Endodermal cell (in vitro differentiated cells): ENCODE data around the gene CD200R1. TPM values are rescaled to one million over a fixed set of nuclear protein-coding genes. Genes with fewer than 3 reads are reported as not detected.
A peak's percentile ranks its signal among the peaks of the same experiment; 100 is the strongest.

Experiments used
- DNase-seq: peaks from one replicate; pipeline ENCODE4 v3.0.0-alpha.2; 2017
- H3K27ac ChIP-seq: 2 replicates; pipeline ENCODE4 v1.5.1; 2013; ENCODE audit warnings: mild to moderate bottlenecking, low read depth, low read length, moderate library complexity
- H3K27me3 ChIP-seq: 2 replicates; pipeline ENCODE4 v1.6.1; 2013; ENCODE audit warnings: mild to moderate bottlenecking, low read length, moderate library complexity; ENCODE audit not compliant: insufficient read depth, control insufficient read depth, poor library complexity, severe bottlenecking
- H3K36me3 ChIP-seq: 2 replicates; pipeline ENCODE4 v1.7.0; 2013; ENCODE audit warnings: mild to moderate bottlenecking, low read length, moderate library complexity; ENCODE audit not compliant: control insufficient read depth, insufficient read depth
- H3K4me1 ChIP-seq: one replicate; pipeline ENCODE4 v1.7.0; 2013; ENCODE audit warnings: low read length; ENCODE audit not compliant: control insufficient read depth, insufficient read depth
- H3K4me3 ChIP-seq: 2 replicates; pipeline ENCODE4 v1.5.1; 2013; ENCODE audit warnings: mild to moderate bottlenecking, low read length, moderate library complexity
- H3K9ac ChIP-seq: 2 replicates; pipeline ENCODE4 v1.6.1; 2013; ENCODE audit warnings: mild to moderate bottlenecking, low read length, moderate library complexity; ENCODE audit not compliant: poor library complexity, severe bottlenecking; ENCODE audit errors: extremely low read depth
- H3K9me3 ChIP-seq: 2 replicates; pipeline ENCODE4 v1.6.1; 2013; ENCODE audit warnings: mild to moderate bottlenecking, low read length, moderate library complexity; ENCODE audit not compliant: control insufficient read depth
- H3K27ac Mint-ChIP-seq: 2 replicates; pipeline ENCODE4 v1.8.0; 2020; ENCODE audit warnings: mixed read lengths
- H3K27me3 Mint-ChIP-seq: 2 replicates; pipeline ENCODE4 v1.8.0; 2021; ENCODE audit warnings: mild to moderate bottlenecking, mixed read lengths; ENCODE audit not compliant: insufficient read depth
- H3K36me3 Mint-ChIP-seq: 2 replicates; pipeline ENCODE4 v1.8.0; 2020; ENCODE audit warnings: low read depth, mixed read lengths
- H3K4me1 Mint-ChIP-seq: 2 replicates; pipeline ENCODE4 v1.8.0; 2020; ENCODE audit warnings: mixed read lengths
- H3K4me3 Mint-ChIP-seq: 2 replicates; pipeline ENCODE4 v1.8.0; 2020; ENCODE audit warnings: mild to moderate bottlenecking, moderate library complexity, mixed read lengths
- H3K9me3 Mint-ChIP-seq: 2 replicates; pipeline ENCODE4 v1.8.0; 2020; ENCODE audit warnings: mild to moderate bottlenecking, mixed read lengths
- CTCF ChIP-seq: fragments of 200-600 bp; sonication (generic); conservative IDR thresholded peaks from 2 replicates; pipeline ENCODE4 v1.5.0; 2021; ENCODE audit warnings: antibody characterized with exemption, mild to moderate bottlenecking
- WGBS, 2 experiments: methylation state at CpG; one replicate each; pipeline versions ENCODE4 v1.1.5 to v1.1.7; 2013; ENCODE audit warnings: missing lambda C conversion rate in 2 of 2, mixed read lengths in 1 of 2; ENCODE audit not compliant: insufficient coverage in 1 of 2, insufficient read length in 1 of 2; 5-methylcytosine and 5-hydroxymethylcytosine counted together
- total RNA-seq, 2 donors: library from RNA; stranded (reverse); fragmentation: NEBNext Ultra II Directional in 1 of 2; extraction: Animal tissue kit (Norgen Biotek cat#: 25700) in 1 of 2; gene quantifications; 2 replicates in 1 of 2; 3 replicates in 1 of 2; pipeline ENCODE4 v1.2.1, GENCODE V29; 2021

Gene CD200R1
- total RNA-seq, 2 donors from 2014 or later, result 1.1 TPM; not detected in 1

GRCh38 chr3:113006359-113007056 is 31.6 kb upstream of the CD200R1 start:
- no peaks in the 10 kb centered on the region for H3K9me3 Mint-ChIP-seq
- H3K27ac Mint-ChIP-seq, result no peak overlapping the region
- TF ChIP-seq CTCF, result no peak
- Histone ChIP-seq H3K4me3 (no peak overlapping the region), H3K9me3 (no peaks in the 10 kb centered on the region), H3K36me3 (peaks cover 86% of the 10 kb centered on the region), H3K9ac (no peak overlapping the region), H3K27ac (no peak overlapping the region), H3K4me1 (peaks cover 5% of the 10 kb centered on the region), H3K27me3 (no peaks in the 10 kb centered on the region)
- no peaks in the 10 kb centered on the region for H3K27me3 Mint-ChIP-seq
- 91 to 100% methylated on average over 2 to 4 of the region's 4 CpGs for WGBS, 2 experiments
- no peak overlapping the region for H3K4me3 Mint-ChIP-seq
- peaks cover 11% of the 10 kb centered on the region for H3K4me1 Mint-ChIP-seq
- DNase-seq, result no peak
- H3K36me3 Mint-ChIP-seq, result peaks cover 74% of the 10 kb centered on the region

GRCh38 chr3:113005611-113006010 is 30.7 kb upstream of the CD200R1 start:
- Mint-ChIP-seq H3K9me3 (no peaks in the 10 kb centered on the region), H3K4me3 (no peak overlapping the region), H3K36me3 (peaks cover 71% of the 10 kb centered on the region), H3K4me1 (peaks cover 11% of the 10 kb centered on the region), H3K27ac (no peak overlapping the region), H3K27me3 (no peaks in the 10 kb centered on the region)
- Histone ChIP-seq H3K27me3 (no peaks in the 10 kb centered on the region), H3K36me3 (peaks cover 86% of the 10 kb centered on the region), H3K4me3 (no peak overlapping the region), H3K4me1 (peaks cover 5% of the 10 kb centered on the region), H3K9me3 (no peaks in the 10 kb centered on the region), H3K27ac (no peak overlapping the region), H3K9ac (no peak overlapping the region)
- WGBS, 2 experiments, result 91 to 93% methylated on average over 6 to 7 of the region's 7 CpGs
- DNase-seq, result no peak
- TF ChIP-seq CTCF, result no peak

- no peak overlapping the region for H3K27ac ChIP-seq
- Mint-ChIP-seq H3K9me3 (no peaks in the 10 kb centered on the region), H3K4me3 (no peak overlapping the region), H3K27ac (peak overlapping the region; percentile 85), H3K27me3 (no peaks in the 10 kb centered on the region), H3K36me3 (peaks cover 61% of the 10 kb centered on the region), H3K4me1 (peaks cover 11% of the 10 kb centered on the region)
- H3K4me3 ChIP-seq, result no peak overlapping the region
- no peaks in the 10 kb centered on the region for H3K9me3 ChIP-seq
- DNase-seq, result peak; percentile 59
- peaks cover 72% of the 10 kb centered on the region for H3K36me3 ChIP-seq
- no peak overlapping the region for H3K9ac ChIP-seq
- TF ChIP-seq CTCF, result no peak
- H3K4me1 ChIP-seq, result peaks cover 5% of the 10 kb centered on the region
- no peaks in the 10 kb centered on the region for H3K27me3 ChIP-seq
Measured at GRCh38 chr3:113002679-113003078, 27.8 kb upstream of the CD200R1 start.
